HL-60/S4 treated with phorbol 12-myristate 13-acetate at 8.2 ng/mL for 4 days and 3 days (cell line): Measurements from ENCODE around the gene TEP1.
"Not testable (repeated sequence)": the region's sequence is repeated elsewhere in the genome, so short reads cannot be mapped to it uniquely, and the experiment has no call there.

Experiments
- in situ Hi-C: fragments of 300-500 bp; cut with MboI; formaldehyde crosslinking; loops from 2 replicates; pipeline ENCODE4 v1.15.0; 2022; ENCODE audit warnings: low sequenced_read_pairs

The TEP1 gene

GRCh38 chr14:20412876-20413743, at the start of gene TEP1:
TSS of gene TEP1 (minus strand) at chr14:20413501. CDS start at chr14:20408439, 5,062 bp downstream.
- in situ Hi-C loops: no loop called here

DNA sequence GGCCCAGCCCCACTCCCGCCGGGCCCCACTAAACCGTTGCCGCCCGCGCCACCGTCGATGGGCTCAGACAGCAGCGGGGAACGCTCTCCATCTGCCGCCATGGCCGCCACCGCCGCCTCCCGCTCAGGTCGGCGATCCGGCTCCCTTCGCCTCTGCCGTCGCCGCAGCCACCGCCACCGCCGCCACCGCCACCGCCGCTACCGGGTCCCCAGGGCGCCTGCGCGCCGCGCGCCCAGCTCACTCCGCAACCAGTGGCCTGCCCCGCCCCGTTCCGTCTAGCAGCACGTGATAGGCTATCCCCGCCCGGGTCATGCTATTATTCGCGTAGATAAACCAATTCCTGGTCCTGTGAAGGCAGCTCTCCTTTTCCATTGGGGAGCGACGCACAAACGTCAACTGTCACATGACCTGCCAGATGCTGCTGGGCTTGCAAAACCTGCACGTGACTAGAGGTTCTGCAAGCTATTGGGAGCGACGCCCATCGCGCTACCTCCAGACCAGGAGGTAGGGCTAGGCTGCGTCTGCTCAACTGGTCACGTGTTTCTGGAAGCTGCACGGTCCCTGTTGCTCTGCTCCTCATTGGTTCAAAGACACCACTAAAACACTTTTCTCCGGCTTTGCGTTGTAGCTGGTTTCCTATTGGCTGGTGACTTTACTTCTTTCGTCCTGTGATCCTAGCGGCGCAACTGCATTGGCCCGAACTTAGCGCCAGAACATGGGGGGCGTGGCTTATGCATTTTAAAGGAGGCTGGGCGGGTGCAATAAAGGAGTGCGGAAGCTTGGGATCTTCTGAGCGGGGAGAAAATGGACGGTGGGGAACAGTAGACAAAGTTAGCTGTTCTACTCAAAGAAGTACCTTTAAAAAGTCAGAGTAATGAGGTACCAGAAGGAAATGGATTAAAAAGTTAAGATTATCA, 48.2 kb upstream of the TEP1 start, which contains the start of gene PIP4P1:
TSS of gene PIP4P1 (minus strand) at position 210 of the 917 bp plus-strand sequence. CDS start at position 101, 109 bp downstream.
- in situ Hi-C loops: no loop called here

DNA sequence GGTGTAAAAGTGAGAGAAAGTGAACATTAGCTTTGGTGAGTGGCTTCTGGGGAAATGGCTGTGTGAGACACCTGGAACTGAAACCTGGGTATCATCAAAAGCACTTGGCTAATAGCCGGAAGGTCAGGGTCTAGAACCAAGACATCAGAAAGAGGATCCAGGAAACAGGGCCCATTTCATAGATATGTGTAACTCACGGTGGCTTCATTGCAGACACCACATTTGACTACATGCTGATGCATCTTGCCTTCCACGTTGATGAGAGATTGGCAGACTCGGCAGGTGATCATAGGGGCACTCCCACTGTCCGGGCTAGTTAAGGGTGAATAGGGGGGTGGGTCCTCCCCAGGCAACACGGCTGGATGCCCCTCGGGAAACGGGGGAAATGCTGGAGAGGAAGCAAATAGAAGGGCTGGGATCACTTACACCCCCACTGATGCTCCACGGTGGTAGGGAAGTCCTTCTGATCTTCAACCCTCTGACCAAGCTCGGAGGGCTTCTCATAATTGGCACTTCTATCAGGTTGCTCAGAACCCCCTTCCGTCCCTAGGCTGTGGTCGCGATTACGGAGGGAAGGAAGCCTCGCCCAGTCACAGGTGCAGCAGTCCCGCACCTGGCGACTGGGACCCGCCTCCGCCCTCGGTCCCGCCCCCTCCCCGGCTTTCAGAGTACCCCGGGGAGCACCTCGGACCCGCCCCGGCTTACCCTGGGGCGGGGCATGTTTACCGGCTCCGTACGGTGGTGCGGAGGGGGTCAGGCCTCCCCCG, 47.3 kb upstream of the TEP1 start:
- in situ Hi-C loops: no loop called here

GRCh38 chr14:20458031-20458789, 44.9 kb upstream of the TEP1 start:
- in situ Hi-C loops: no loop called here

GRCh38 chr14:20456971-20457370, 43.7 kb upstream of the TEP1 start:
- in situ Hi-C loops: no loop called here

DNA sequence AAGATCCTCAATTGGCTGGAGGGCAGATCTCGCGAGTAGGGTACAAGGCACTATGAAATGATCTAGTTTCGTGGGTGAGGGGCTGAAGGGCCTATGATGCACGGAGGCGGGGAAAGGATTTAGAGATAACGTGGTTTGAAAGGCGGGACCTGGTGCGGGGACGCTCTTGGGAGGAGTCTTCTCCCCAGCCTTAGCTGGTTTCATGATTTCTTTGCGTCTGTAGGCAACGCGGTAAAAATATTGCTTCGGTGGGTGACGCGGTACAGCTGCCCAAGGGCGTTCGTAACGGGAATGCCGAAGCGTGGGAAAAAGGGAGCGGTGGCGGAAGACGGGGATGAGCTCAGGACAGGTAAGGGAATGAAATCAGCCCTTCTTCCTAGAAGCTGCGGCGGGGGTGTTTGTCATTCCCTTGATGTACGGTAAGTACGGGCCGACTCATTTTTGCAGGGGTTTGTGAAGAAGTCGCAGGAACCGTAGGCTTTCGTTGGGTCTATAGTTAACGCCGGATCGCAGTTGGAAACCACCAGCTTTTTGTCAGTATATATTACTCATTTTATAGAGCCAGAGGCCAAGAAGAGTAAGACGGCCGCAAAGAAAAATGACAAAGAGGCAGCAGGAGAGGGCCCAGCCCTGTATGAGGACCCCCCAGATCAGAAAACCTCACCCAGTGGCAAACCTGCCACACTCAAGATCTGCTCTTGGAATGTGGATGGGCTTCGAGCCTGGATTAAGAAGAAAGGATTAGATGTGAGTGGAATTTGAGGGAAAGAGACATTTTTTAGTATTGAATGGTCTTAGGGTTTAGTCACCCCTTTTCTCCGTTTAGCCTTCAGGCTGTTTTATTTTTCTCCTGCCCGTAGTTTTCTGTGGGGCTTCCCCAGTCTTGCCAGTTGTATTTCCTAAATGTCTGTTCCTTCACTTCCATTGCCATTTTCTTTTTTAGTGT, 42.3 kb upstream of the TEP1 start:
- in situ Hi-C loops: no loop called here

DNA sequence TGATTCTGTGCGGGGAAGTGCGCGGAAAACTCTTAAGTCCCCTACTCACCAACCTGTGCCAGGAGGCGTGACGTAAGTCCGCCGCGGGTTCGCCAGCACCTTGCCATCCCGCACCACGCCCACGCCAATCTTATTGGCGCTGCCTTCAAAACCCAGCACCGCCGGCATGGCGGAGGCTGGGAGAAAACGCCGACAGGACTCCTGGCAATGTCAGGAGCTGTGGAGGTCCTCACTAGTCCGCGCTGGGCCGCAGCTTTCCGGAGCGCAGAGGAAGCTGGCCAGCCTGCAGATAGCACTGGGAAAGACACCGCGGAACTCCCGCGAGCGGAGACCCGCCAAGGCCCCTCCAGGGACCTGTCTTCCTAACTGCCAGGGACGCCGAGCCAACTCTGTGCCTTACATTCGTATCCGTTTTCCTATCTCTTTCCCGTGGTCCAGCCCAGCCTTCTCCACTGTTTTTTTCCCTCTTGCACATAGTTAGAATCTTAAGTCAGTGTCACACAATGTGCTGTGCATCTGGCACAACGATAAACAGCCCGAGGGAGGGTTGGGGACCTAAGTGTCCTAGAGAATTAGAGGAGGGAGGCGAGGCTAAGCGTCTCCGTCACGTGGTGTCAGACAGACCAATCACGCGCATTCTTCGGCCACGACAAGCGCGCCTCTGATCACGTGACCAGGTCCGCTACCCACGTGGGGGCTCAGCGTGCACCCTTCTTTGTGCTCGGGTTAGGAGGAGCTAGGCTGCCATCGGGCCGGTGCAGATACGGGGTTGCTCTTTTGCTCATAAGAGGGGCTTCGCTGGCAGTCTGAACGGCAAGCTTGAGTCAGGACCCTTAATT, 41.4 kb upstream of the TEP1 start, which contains the start of the genes APEX1 and OSGEP:
TSS of gene APEX1 (plus strand) at position 711 of the 839 bp plus-strand sequence. CDS start 420 bp downstream, outside the sequence.
TSS of gene OSGEP (minus strand) at position 297 of the 839 bp plus-strand sequence. CDS start at position 168, 129 bp downstream.
- in situ Hi-C loops: no loop called here

DNA sequence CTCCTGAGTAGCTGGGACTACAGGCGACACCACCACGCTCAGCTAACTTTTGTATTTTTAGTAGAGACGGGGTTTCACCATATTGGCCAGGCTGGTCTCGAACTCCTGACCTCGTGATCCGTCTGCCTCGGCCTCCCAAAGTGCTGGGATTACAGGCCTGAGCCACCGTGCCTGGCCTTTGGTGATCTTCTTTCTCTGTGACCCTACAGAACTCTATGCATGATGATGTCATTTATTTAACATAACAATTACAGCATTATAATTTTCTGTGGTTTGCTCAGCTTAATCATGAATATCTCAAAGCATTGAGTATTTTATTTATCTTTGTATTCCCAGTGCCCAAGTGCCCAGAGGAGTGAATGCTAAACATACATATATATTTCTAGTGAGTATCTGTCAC, 39.5 kb upstream of the TEP1 start:
- in situ Hi-C loops: not testable (repeated sequence)

DNA sequence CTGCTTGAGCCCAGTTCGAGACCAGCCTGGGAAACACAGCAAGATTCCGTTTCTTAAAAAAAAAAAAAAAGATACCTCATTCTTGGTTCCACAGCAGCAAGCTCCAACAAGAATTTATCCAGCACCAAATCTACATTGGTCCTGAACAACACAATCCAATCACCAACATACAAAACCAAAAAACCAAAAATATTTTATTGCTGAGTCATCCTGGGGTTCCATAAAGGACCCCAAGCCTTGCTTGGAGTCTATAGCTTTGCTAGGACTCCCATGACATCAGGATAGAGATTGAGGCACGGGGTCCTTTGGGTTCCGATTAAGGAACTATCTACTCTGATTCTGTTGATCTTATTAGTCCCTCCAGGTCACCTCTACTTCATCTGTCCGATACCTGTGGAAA, 33.6 kb upstream of the TEP1 start:
- in situ Hi-C loops: no loop called here

- in situ Hi-C loops: not testable (repeated sequence)
Observed at GRCh38 chr14:20443650-20444049, 30.3 kb upstream of the TEP1 start.

- in situ Hi-C loops: no loop called here
Observed at GRCh38 chr14:20441461-20441860, 28.2 kb upstream of the TEP1 start.

DNA sequence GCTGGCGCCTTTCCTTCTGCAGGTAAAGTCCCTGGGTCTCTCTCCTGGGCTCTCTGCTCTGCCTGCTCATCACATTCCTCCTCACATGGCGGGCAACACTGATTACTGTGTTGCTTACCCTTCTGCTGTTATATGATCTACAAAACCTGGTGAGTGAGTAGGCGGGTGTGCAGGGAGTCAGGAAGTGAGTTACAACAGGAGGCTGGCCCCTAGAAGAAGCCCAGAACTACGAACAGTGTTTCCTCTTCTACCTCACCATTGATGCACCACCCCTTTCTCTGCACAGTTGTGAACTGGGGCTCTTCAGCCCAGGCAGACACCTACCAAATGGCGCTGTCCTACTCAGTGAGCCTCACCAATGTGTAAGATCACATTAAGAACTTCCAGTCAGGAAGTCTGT, 27.6 kb upstream of the TEP1 start:
- in situ Hi-C loops: no loop called here

- in situ Hi-C loops: no loop called here
Observed at GRCh38 chr14:20440465-20440864, 27.2 kb upstream of the TEP1 start.

DNA sequence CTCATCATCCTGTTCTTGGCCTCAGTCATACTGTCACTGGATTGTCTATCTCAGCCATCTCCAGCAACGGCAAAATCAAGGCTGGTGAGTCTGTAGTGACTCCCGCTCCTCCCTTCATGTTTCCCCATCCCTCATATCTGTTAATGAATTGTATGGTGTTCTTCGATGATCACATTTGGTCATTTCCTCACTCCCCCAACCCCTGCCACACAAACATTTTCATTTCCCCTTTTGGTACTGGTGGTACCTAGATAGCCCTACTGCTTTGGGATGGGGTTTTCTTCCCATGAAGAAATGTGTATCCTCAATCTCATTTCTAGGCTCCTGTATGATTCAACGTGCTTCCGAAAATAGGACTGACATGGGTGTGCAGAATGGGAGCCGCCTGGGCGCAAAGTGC, 25.4 kb upstream of the TEP1 start:
- in situ Hi-C loops: no loop called here

DNA sequence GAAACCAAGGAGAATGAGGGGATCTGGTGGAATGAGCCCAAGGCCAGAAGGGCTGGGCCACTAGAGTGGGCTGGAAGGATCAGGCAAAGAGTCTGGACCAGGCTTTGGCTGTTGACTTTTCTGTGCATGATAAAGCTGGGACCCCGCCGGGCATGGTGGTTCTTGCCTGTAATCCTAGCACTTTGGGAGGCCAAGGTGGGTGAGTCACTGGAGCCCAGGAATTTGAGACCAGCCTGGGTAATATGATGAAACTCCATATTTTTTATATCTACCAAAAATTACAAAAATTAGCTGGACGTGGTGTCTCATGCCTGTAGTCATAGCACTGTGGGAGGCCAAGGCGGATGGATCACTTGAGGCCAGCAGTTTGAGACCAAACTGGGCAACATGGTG, 23.1 kb upstream of the TEP1 start:
- in situ Hi-C loops: no loop called here

- in situ Hi-C loops: no loop called here
Observed at GRCh38 chr14:20435582-20436362, 22.5 kb upstream of the TEP1 start, which contains the start of gene KLHL33. TSS of gene KLHL33 (minus strand) at chr14:20436166. CDS start at chr14:20435811, 355 bp downstream.
